NCI-H345 treated with DMSO at 0.1 percent for 48 hours (cell line): ENCODE results near the gene DMBT1.

Source experiments
- DNase-seq: peaks from one replicate; lab custom pipeline; 2025; ENCODE audit not compliant: unreplicated experiment; lab: John Stamatoyannopoulos, UW

The DMBT1 gene

GRCh38 chr10:122643931-122644534 is 83.5 kb downstream of the DMBT1 start:
- no peak for DNase-seq

GRCh38 chr10:122646511-122647382 is 86.2 kb downstream of the DMBT1 start:
- DNase-seq, result no peak

- DNase-seq, result no peak
Observed at GRCh38 chr10:122647383-122647968, 86.9 kb downstream of the DMBT1 start.

- DNase-seq, result peak; percentile 10
Observed at GRCh38 chr10:122648599-122649428, 88.3 kb downstream of the DMBT1 start.

- DNase-seq, result no peak
Observed at GRCh38 chr10:122649903-122650302, 89.3 kb downstream of the DMBT1 start.

- DNase-seq, result no peak
Observed at GRCh38 chr10:122650331-122650730, 89.8 kb downstream of the DMBT1 start.

- no peak for DNase-seq
Observed at GRCh38 chr10:122655524-122656307, 95.2 kb downstream of the DMBT1 start.

GRCh38 chr10:122656308-122656705 is 95.8 kb downstream of the DMBT1 start:
- DNase-seq, result no peak

GRCh38 chr10:122656741-122657140 is 96.2 kb downstream of the DMBT1 start:
- no peak for DNase-seq

GRCh38 chr10:122657255-122657654 is 96.7 kb downstream of the DMBT1 start:
- no peak for DNase-seq

- DNase-seq, result no peak
Observed at GRCh38 chr10:122657729-122658128, 97.2 kb downstream of the DMBT1 start.

GRCh38 chr10:122658356-122659049 is 97.9 kb downstream of the DMBT1 start:
- DNase-seq, result no peak

GRCh38 chr10:122659126-122659525 is 98.6 kb downstream of the DMBT1 start:
- no peak for DNase-seq

- DNase-seq, result no peak
Observed at GRCh38 chr10:122659651-122660050, 99.1 kb downstream of the DMBT1 start.

GRCh38 chr10:122660696-122661095 is 100.1 kb downstream of the DMBT1 start:
- DNase-seq, result no peak

GRCh38 chr10:122662231-122662630 is 101.7 kb downstream of the DMBT1 start:
- no peak for DNase-seq

- DNase-seq, result no peak
Observed at GRCh38 chr10:122663516-122664130, 103.1 kb downstream of the DMBT1 start.

- DNase-seq, result no peak
Observed at GRCh38 chr10:122664501-122664900, 103.9 kb downstream of the DMBT1 start.

GRCh38 chr10:122665329-122665860 is 104.8 kb downstream of the DMBT1 start:
- DNase-seq, result no peak
